Progenitor cell of endocrine pancreas (in vitro differentiated cells): ENCODE results near the gene WWC1. TPM values are rescaled to one million over a fixed set of nuclear protein-coding genes. Genes with fewer than 3 reads are reported as not detected.

ENCODE experiments used
- DNase-seq: peaks from one replicate; pipeline ENCODE4 v3.0.0; 2021; ENCODE audit warnings: low spot score; ENCODE audit not compliant: unreplicated experiment
- H3K27ac Mint-ChIP-seq: 2 replicates; pipeline ENCODE4 v1.8.0; 2021; ENCODE audit warnings: mild to moderate bottlenecking, moderate library complexity, mixed read lengths
- H3K27me3 Mint-ChIP-seq: 2 replicates; pipeline ENCODE4 v1.8.0; 2021; ENCODE audit warnings: mixed read lengths
- H3K36me3 Mint-ChIP-seq: 2 replicates; pipeline ENCODE4 v1.8.0; 2022; ENCODE audit warnings: mixed read lengths; ENCODE audit not compliant: insufficient read depth
- H3K4me1 Mint-ChIP-seq: 2 replicates; pipeline ENCODE4 v1.8.0; 2021; ENCODE audit warnings: low read depth, mixed read lengths
- H3K4me3 Mint-ChIP-seq: 2 replicates; pipeline ENCODE4 v1.8.0; 2021; ENCODE audit warnings: low read depth, mild to moderate bottlenecking, moderate library complexity, mixed read lengths
- H3K9me3 Mint-ChIP-seq: 2 replicates; pipeline ENCODE4 v1.8.0; 2021; ENCODE audit warnings: low read depth, mixed read lengths
- CTCF ChIP-seq: fragments of 200-600 bp; sonication (generic); IDR thresholded peaks from one replicate; pipeline ENCODE4 v1.5.0; 2021; ENCODE audit warnings: antibody characterized with exemption, mild to moderate bottlenecking; ENCODE audit not compliant: unreplicated experiment
- total RNA-seq: library from RNA; stranded (reverse); gene quantifications from 2 replicates; pipeline ENCODE4 v1.2.1, GENCODE V29; 2021

Gene WWC1
- total RNA-seq, 1 donor from 2014 or later, result 62.3 TPM

- TF ChIP-seq CTCF, result no peak
- peak overlapping the region; percentile 57 for H3K27ac Mint-ChIP-seq
- H3K36me3 Mint-ChIP-seq, result peaks cover 19% of the 10 kb centered on the region
- H3K4me1 Mint-ChIP-seq, result peaks cover 54% of the 10 kb centered on the region
- no peak for DNase-seq
- no peaks in the 10 kb centered on the region for H3K9me3 Mint-ChIP-seq
- H3K27me3 Mint-ChIP-seq, result no peaks in the 10 kb centered on the region
- H3K4me3 Mint-ChIP-seq, result no peak overlapping the region
Measured at GRCh38 chr5:168342985-168343384, 51.5 kb downstream of the WWC1 start.

- no peaks in the 10 kb centered on the region for H3K9me3 Mint-ChIP-seq
- H3K36me3 Mint-ChIP-seq, result peaks cover 14% of the 10 kb centered on the region
- peak overlapping the region; percentile 56 for H3K4me3 Mint-ChIP-seq
- no peaks in the 10 kb centered on the region for H3K27me3 Mint-ChIP-seq
- TF ChIP-seq CTCF, result no peak
- peaks cover 69% of the 10 kb centered on the region for H3K4me1 Mint-ChIP-seq
- peak overlapping the region; percentile 96 for H3K27ac Mint-ChIP-seq
- DNase-seq, result peak; percentile 32
Measured at GRCh38 chr5:168346417-168346816, 55.0 kb downstream of the WWC1 start.

GRCh38 chr5:168347368-168348083, 56.1 kb downstream of the WWC1 start:
- no peak for TF ChIP-seq CTCF
- peak overlapping the region; percentile 96 for H3K27ac Mint-ChIP-seq
- no peaks in the 10 kb centered on the region for H3K27me3 Mint-ChIP-seq
- peaks cover 12% of the 10 kb centered on the region for H3K36me3 Mint-ChIP-seq
- DNase-seq, result no peak
- peak overlapping the region; percentile 15 for H3K4me3 Mint-ChIP-seq
- H3K9me3 Mint-ChIP-seq, result no peaks in the 10 kb centered on the region
- H3K4me1 Mint-ChIP-seq, result peaks cover 69% of the 10 kb centered on the region

- Mint-ChIP-seq H3K9me3 (no peaks in the 10 kb centered on the region), H3K4me3 (no peak overlapping the region), H3K4me1 (peaks cover 69% of the 10 kb centered on the region), H3K27ac (peak overlapping the region; percentile 96), H3K36me3 (peaks cover 12% of the 10 kb centered on the region), H3K27me3 (no peaks in the 10 kb centered on the region)
- no peak for DNase-seq
- no peak for TF ChIP-seq CTCF
Measured at GRCh38 chr5:168348084-168348414, 56.6 kb downstream of the WWC1 start.

- no peak overlapping the region for H3K27ac Mint-ChIP-seq
- peaks cover 2% of the 10 kb centered on the region for H3K36me3 Mint-ChIP-seq
- TF ChIP-seq CTCF, result no peak
- no peaks in the 10 kb centered on the region for H3K9me3 Mint-ChIP-seq
- H3K4me3 Mint-ChIP-seq, result no peak overlapping the region
- DNase-seq, result no peak
- no peaks in the 10 kb centered on the region for H3K27me3 Mint-ChIP-seq
- H3K4me1 Mint-ChIP-seq, result peaks cover 65% of the 10 kb centered on the region
Measured at GRCh38 chr5:168350315-168350714, 58.9 kb downstream of the WWC1 start.
